ENCODE results near the gene PDE6H. TPM values are rescaled to one million over a fixed set of nuclear protein-coding genes. Genes with fewer than 3 reads are reported as not detected.

The PDE6H gene
- total RNA-seq, 1 donor from 2014 or later: not detected

DNA sequence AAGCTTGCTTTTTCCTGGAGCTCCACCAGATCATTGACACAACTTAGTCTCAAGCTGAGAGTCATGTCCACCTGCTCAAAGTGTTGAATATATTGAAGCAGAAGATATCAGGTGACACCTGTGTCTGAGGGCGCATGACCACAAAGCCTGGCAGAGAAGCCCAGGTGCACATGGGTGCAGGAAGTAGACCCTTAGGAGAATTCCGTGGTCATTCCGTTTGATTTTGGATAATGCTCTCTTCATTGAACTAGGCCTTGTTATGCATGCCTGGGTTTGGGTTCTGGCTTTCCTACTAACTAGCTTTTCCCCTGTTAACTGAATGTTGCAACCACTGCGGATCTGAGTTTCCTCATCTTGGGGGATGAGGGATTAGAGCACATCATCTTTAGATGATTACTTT, 18.6 kb upstream of the PDE6H start:
- peaks cover 64% of the 10 kb centered on the region for H3K36me3 Mint-ChIP-seq (ENCODE audit: low read depth)
- peak overlapping the region; percentile 80 for H3K4me3 Mint-ChIP-seq (ENCODE audit: low read depth)
- peak overlapping the region; percentile 93 for H3K27ac Mint-ChIP-seq
- no peak for DNase-seq (ENCODE audit: low spot score)
- H3K9me3 Mint-ChIP-seq: no peaks in the 10 kb centered on the region
- H3K4me1 Mint-ChIP-seq (ENCODE audit: low read depth): peaks cover 77% of the 10 kb centered on the region
- intact Hi-C loops (cut with micrococcal nuclease): loop anchor here (5.0 kb wide), 3 partner anchors 562 to 608 kb away; partner anchors contain the start of gene ATF7IP
- no peaks in the 10 kb centered on the region for H3K27me3 Mint-ChIP-seq (ENCODE audit: low read depth)

GRCh38 chr12:14956024-14956891, 16.6 kb upstream of the PDE6H start:
- Mint-ChIP-seq H3K4me3 (ENCODE audit: low read depth) (peak overlapping the region; percentile 96), H3K27ac (peak overlapping the region; percentile 97), H3K36me3 (ENCODE audit: low read depth) (peaks cover 64% of the 10 kb centered on the region), H3K4me1 (ENCODE audit: low read depth) (peaks cover 62% of the 10 kb centered on the region), H3K27me3 (ENCODE audit: low read depth) (no peaks in the 10 kb centered on the region), H3K9me3 (no peaks in the 10 kb centered on the region)
- intact Hi-C loops (cut with micrococcal nuclease): no loop called here
- DNase-seq (ENCODE audit: low spot score): no peak

DNA sequence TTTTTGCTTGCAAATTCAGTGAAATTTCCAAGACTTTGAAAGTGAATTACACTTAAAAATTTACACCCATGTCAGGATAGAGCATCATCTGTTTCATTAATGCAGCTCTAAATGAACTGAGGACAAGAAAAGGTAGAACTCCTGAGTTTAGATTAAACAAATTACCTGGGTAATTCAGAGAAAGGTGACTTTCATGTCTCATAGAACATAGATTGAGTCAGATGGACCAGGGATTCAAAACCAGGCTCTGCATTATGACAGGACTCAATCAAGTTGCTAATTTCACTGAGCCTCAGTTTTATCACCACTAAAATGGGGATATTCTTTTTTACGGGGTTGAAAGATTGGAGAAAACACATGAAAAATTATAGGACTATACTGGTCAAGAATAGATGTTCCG, 15.9 kb upstream of the PDE6H start:
- H3K27ac Mint-ChIP-seq: peak overlapping the region; percentile 97
- DNase-seq (ENCODE audit: low spot score): no peak
- H3K9me3 Mint-ChIP-seq: no peaks in the 10 kb centered on the region
- peak overlapping the region; percentile 96 for H3K4me3 Mint-ChIP-seq (ENCODE audit: low read depth)
- H3K27me3 Mint-ChIP-seq (ENCODE audit: low read depth): no peaks in the 10 kb centered on the region
- peaks cover 56% of the 10 kb centered on the region for H3K4me1 Mint-ChIP-seq (ENCODE audit: low read depth)
- intact Hi-C loops (cut with micrococcal nuclease): no loop called here
- H3K36me3 Mint-ChIP-seq (ENCODE audit: low read depth): peaks cover 60% of the 10 kb centered on the region

GRCh38 chr12:14957551-14958168, 15.2 kb upstream of the PDE6H start:
- no peaks in the 10 kb centered on the region for H3K9me3 Mint-ChIP-seq
- peaks cover 56% of the 10 kb centered on the region for H3K36me3 Mint-ChIP-seq (ENCODE audit: low read depth)
- H3K4me1 Mint-ChIP-seq (ENCODE audit: low read depth): peaks cover 52% of the 10 kb centered on the region
- intact Hi-C loops (cut with micrococcal nuclease): no loop called here
- no peaks in the 10 kb centered on the region for H3K27me3 Mint-ChIP-seq (ENCODE audit: low read depth)
- H3K4me3 Mint-ChIP-seq (ENCODE audit: low read depth): peak overlapping the region; percentile 96
- no peak for DNase-seq (ENCODE audit: low spot score)
- peak overlapping the region; percentile 97 for H3K27ac Mint-ChIP-seq

- Mint-ChIP-seq H3K27ac (peak overlapping the region; percentile 97), H3K4me1 (ENCODE audit: low read depth) (peaks cover 51% of the 10 kb centered on the region), H3K36me3 (ENCODE audit: low read depth) (peaks cover 50% of the 10 kb centered on the region), H3K4me3 (ENCODE audit: low read depth) (peak overlapping the region; percentile 96), H3K9me3 (no peaks in the 10 kb centered on the region), H3K27me3 (ENCODE audit: low read depth) (no peaks in the 10 kb centered on the region)
- no peak for DNase-seq (ENCODE audit: low spot score)
- intact Hi-C loops (cut with micrococcal nuclease): no loop called here
These were observed 14.3 kb upstream of the PDE6H start for GRCh38 chr12:14958361-14959125.

- Mint-ChIP-seq H3K27ac (peak overlapping the region; percentile 97), H3K27me3 (ENCODE audit: low read depth) (no peaks in the 10 kb centered on the region), H3K36me3 (ENCODE audit: low read depth) (peaks cover 45% of the 10 kb centered on the region), H3K9me3 (no peaks in the 10 kb centered on the region), H3K4me1 (ENCODE audit: low read depth) (peaks cover 51% of the 10 kb centered on the region), H3K4me3 (ENCODE audit: low read depth) (peak overlapping the region; percentile 96)
- intact Hi-C loops (cut with micrococcal nuclease): no loop called here
- no peak for DNase-seq (ENCODE audit: low spot score)
These were observed 13.8 kb upstream of the PDE6H start for GRCh38 chr12:14959126-14959440.

DNA sequence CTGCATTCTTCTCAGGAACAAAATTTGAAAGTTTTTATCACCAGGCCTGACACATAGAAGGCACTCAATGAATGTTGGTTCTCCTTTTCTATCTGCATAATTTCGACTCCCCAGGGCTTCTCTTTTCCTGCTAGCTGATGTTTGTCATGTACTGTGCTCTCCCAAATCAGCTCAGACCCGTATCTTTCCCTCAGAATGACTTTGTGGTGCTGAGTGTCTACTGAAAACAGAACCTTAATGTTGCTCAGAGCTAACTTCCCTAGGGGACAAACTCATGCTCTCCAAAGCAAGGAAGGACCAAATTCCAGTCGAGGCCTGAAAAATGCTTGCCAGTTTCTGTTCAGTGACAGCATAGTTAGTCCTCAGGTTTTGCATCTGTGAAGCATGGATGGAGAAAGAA, 13.4 kb upstream of the PDE6H start:
- Mint-ChIP-seq H3K4me1 (ENCODE audit: low read depth) (peaks cover 51% of the 10 kb centered on the region), H3K36me3 (ENCODE audit: low read depth) (peaks cover 44% of the 10 kb centered on the region), H3K27me3 (ENCODE audit: low read depth) (no peaks in the 10 kb centered on the region), H3K4me3 (ENCODE audit: low read depth) (peak overlapping the region; percentile 96), H3K27ac (peak overlapping the region; percentile 97), H3K9me3 (no peaks in the 10 kb centered on the region)
- intact Hi-C loops (cut with micrococcal nuclease): no loop called here
- no peak for DNase-seq (ENCODE audit: low spot score)

DNA sequence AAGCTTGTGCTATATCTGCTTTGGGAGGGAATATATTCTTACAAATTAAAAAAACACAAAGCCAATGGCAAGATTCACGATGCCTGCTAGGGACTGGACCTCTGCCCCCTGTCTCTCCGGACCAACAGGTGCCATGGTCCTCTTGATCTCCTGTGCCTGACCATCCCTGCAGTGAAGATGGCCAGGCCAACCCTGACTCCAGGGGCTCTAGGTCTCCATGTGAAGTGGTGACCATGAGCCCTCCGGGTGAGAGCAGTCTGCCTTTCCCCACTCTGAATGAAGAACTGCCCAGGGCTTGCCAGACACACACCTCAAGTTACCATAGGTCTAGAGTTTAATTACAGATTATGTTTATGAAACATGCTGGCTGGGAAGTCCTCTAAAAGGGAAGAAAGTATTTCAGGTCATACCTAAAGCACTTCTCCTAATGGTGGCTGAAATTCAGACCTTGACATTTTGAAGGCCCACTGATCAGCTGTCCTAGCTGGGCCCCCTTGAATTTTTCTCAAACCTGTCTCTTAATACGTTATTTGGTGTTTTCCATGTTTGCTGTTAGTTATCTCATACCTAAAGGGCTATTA, 12.8 kb upstream of the PDE6H start:
- H3K4me1 Mint-ChIP-seq (ENCODE audit: low read depth): peaks cover 53% of the 10 kb centered on the region
- intact Hi-C loops (cut with micrococcal nuclease): loop anchor here (5.0 kb wide), 2 partner anchors 573 to 922 kb away; partner anchors contain the start of gene STRAP

DNA sequence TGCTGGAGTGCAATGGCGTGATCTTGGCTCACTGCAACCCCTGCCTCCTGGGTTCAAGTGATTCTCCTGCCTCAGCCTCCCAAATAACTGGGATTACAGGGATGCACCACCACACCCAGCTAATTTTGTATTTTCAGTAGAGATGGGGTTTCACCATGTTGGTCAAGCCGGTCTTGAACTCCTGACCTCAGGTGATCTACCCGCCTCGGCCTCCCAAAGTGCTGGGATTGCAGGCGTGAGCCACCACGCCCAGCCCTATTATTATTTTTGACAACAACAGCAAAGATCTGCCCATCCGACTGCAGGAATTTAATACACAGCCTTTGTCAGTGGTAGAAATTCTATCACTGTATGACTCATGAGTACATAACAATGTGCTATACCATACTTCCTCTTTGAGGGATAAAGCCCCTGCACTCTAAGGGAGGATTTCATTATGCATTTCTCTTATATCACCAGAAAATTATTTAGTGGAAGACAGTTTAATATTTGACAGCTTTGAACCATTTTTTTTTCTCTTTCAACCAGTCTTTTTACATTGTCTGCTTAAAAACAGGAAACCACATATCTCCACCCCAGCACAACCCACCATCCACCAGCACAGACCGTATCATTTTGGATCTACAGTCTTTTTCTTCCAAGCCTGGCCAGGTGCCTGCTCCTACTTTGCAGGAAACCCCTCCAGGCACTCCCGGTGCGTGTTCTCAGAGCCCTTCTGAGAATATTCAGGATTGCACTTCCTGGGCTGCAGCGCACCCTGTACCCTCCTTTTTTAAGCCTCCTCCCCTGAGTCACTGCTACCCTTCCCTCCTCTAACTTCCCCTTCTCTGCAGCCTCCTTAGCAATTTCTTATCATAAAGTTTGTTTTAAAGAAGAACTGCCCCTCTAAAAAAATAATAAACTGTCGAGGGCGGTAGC, 12.0 kb upstream of the PDE6H start:
- H3K9me3 Mint-ChIP-seq: no peaks in the 10 kb centered on the region
- H3K27me3 Mint-ChIP-seq (ENCODE audit: low read depth): no peaks in the 10 kb centered on the region
- H3K4me3 Mint-ChIP-seq (ENCODE audit: low read depth): peak overlapping the region; percentile 96
- H3K27ac Mint-ChIP-seq: peak overlapping the region; percentile 97
- peaks cover 58% of the 10 kb centered on the region for H3K4me1 Mint-ChIP-seq (ENCODE audit: low read depth)
- H3K36me3 Mint-ChIP-seq (ENCODE audit: low read depth): peaks cover 41% of the 10 kb centered on the region
- peak; percentile 43 for DNase-seq (ENCODE audit: low spot score)
- intact Hi-C loops (cut with micrococcal nuclease): loop anchor here (1.0 to 5.0 kb wide), 8 partner anchors 9 to 921 kb away; partner anchors contain the start of genes C12orf60, STRAP and WBP11

More for the DNA sequence above, 12.8 kb upstream of the PDE6H start:
- Mint-ChIP-seq H3K36me3 (ENCODE audit: low read depth) (peaks cover 41% of the 10 kb centered on the region), H3K27ac (peak overlapping the region; percentile 97), H3K27me3 (ENCODE audit: low read depth) (no peaks in the 10 kb centered on the region), H3K4me3 (ENCODE audit: low read depth) (peak overlapping the region; percentile 96), H3K9me3 (no peaks in the 10 kb centered on the region)
- no peak for DNase-seq (ENCODE audit: low spot score)

- no peaks in the 10 kb centered on the region for H3K9me3 Mint-ChIP-seq
- peak; percentile 82 for DNase-seq (ENCODE audit: low spot score)
- H3K27ac Mint-ChIP-seq: peak within 1 kb of the TSS; percentile 97
- peaks cover 53% of the 10 kb centered on the region for H3K4me1 Mint-ChIP-seq (ENCODE audit: low read depth)
- peaks cover 35% of the 10 kb centered on the region for H3K36me3 Mint-ChIP-seq (ENCODE audit: low read depth)
- H3K4me3 Mint-ChIP-seq (ENCODE audit: low read depth): peak within 1 kb of the TSS; percentile 96
- no peaks in the 10 kb centered on the region for H3K27me3 Mint-ChIP-seq (ENCODE audit: low read depth)
- intact Hi-C loops (cut with micrococcal nuclease): loop anchor here (1.0 to 5.0 kb wide), 8 partner anchors 9 to 921 kb away; partner anchors contain the start of genes C12orf60, STRAP and WBP11
These were observed 11.2 kb upstream of the PDE6H start, which contains the start of gene ARHGDIB for GRCh38 chr12:14961466-14962152. ARHGDIB (minus strand) TSS chr12:14961601; CDS start chr12:14950712, 10,889 bp downstream.

DNA sequence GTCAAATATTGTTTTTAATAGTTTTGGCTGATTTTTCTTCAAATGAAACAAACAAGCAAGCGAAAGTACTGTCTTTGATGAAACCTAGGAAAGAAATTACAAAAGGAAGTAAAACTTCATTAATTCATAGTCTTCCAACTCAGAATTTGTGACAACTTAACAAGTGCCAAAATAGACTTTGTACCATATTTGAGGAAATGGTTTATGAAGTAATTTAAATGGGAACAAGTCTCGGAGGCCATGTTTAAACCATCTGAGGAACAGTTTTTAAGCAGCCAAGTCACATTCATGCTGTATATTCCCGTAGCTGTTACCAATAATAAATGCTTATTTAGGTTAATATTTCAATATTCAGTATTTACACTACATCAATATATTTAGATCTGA, 10.7 kb upstream of the PDE6H start:
- intact Hi-C loops (cut with micrococcal nuclease): loop anchor here (5.0 kb wide), 2 partner anchors 575 to 920 kb away; partner anchors contain the start of gene STRAP
- DNase-seq (ENCODE audit: low spot score): no peak
- Mint-ChIP-seq H3K4me3 (ENCODE audit: low read depth) (peak overlapping the region; percentile 96), H3K27ac (peak overlapping the region; percentile 97), H3K27me3 (ENCODE audit: low read depth) (no peaks in the 10 kb centered on the region), H3K36me3 (ENCODE audit: low read depth) (peaks cover 33% of the 10 kb centered on the region), H3K4me1 (ENCODE audit: low read depth) (peaks cover 49% of the 10 kb centered on the region), H3K9me3 (no peaks in the 10 kb centered on the region)

All from activated T-helper 2 cell treated with anti-CD3 and anti-CD28 coated beads, Interferon-gamma antibody, Interleukin-2, Interleukin-4, amounts not matched to agents 10 μg/mL and 5 μg/mL and 100 μg/mL, durations not matched to agents 14 hours and 24 hours and 36 hours (primary cell).